ENCODE data around the gene ZAP70.

The ZAP70 gene

DNA sequence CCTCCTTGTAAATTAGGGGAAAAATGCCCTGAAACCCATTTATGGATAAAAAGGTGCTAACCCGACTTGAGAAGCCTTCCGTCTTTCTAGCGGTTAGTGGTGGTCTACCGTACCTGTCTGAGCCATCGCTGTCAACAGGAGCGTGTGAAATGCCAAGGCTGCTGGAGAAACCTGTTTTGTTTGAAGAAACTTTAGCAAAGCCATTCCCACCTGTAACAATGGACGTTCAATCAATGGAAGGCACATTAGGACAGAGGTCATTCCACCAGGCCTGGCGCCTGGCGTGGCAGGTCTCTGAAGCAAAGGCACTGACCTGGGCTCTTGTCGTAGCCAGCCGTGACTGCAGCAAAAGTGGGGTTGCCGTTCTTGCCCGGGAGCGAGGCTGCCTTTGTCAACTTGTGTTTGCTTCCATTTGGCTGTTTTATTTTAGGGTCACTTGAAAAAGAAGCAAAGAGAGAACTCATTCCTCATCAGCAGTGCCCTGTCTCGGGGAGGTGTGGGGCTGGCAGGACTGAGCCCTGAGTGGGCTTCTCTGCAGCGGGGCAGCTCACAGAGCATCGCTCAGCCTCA is 47.2 kb downstream of the ZAP70 start:
- Histone ChIP-seq H3K9ac (ENCODE audit: low read length) (no peak overlapping the region), H3K27me3 (replicated peaks; ENCODE audit: control insufficient read depth, insufficient read depth, low read length) (no peaks in the 10 kb centered on the region), H3K9me3 (ENCODE audit: control insufficient read depth, low read length) (no peaks in the 10 kb centered on the region), H3K36me3 (ENCODE audit: control insufficient read depth, insufficient read depth, low read length, severe bottlenecking) (peaks cover 82% of the 10 kb centered on the region), H3K4me3 (ENCODE audit: low read length) (no peak overlapping the region), H3K4me1 (ENCODE audit: control insufficient read depth, insufficient read depth, low read length) (peaks cover 4% of the 10 kb centered on the region)
- no peak for DNase-seq (ENCODE audit: low read depth)

DNA sequence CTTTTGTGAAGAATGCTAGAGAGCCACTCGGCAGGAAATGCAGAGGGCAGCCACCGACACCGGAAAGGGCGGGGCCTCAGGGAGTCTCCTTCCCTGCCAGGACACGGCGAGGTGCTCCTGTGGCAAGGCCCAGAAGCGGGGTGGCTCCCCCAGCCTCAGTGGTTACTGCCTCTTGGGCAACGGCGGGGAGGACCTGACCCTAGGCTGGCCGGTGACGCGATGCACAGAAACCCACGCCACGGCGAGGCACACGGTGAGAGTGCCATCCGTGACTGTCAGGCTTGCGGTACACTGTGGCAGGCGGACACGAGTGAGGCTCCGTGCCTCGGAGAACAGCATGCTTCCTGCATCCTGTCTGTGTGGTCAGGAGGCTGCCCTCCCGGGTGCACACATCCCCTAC is 47.8 kb downstream of the ZAP70 start:
- no peaks in the 10 kb centered on the region for H3K9me3 ChIP-seq (ENCODE audit: control insufficient read depth, low read length)
- no peaks in the 10 kb centered on the region for H3K27me3 ChIP-seq (replicated peaks; ENCODE audit: control insufficient read depth, insufficient read depth, low read length)
- no peak overlapping the region for H3K9ac ChIP-seq (ENCODE audit: low read length)
- H3K36me3 ChIP-seq (ENCODE audit: control insufficient read depth, insufficient read depth, low read length, severe bottlenecking): peaks cover 82% of the 10 kb centered on the region
- DNase-seq (ENCODE audit: low read depth): no peak
- H3K4me3 ChIP-seq (ENCODE audit: low read length): no peak overlapping the region
- H3K4me1 ChIP-seq (ENCODE audit: control insufficient read depth, insufficient read depth, low read length): peaks cover 4% of the 10 kb centered on the region

DNA sequence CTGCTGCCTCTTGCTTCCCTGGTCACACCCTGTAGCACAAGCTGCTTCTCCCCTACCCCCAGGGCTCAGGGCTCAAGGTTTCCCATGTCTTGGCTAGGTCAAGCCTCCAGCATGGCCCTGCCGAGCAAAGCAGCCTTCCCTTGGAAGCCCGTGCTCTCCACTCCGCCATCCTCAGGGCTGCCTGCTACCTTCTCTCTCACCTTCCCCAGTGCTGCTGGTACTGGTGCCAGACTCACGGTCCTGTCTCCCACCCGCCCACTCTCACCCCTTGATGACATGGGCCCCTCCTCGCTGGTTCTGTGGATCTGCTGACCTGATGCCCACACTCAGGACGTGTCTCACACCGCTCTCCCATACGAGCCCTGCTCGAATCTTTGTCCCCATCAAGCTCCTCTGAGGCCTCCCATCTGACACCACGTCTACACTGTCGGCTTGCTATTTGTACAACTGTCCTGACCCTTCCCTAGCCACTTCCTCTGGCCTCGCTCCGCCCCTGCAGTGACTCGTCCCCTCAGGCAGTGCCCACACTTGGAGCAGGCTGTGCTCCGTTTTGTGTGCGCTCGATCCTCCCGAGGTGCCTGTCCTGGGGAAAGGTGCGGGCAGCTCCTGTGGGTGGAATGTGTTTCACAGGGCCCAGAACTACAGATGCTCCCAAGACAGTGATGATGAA is 49.9 kb downstream of the ZAP70 start:
- H3K36me3 ChIP-seq (ENCODE audit: control insufficient read depth, insufficient read depth, low read length, severe bottlenecking): peaks cover 78% of the 10 kb centered on the region
- no peak overlapping the region for H3K9ac ChIP-seq (ENCODE audit: low read length)
- no peak for DNase-seq (ENCODE audit: low read depth)
- no peaks in the 10 kb centered on the region for H3K27me3 ChIP-seq (replicated peaks; ENCODE audit: control insufficient read depth, insufficient read depth, low read length)
- no peak overlapping the region for H3K4me3 ChIP-seq (ENCODE audit: low read length)
- no peaks in the 10 kb centered on the region for H3K9me3 ChIP-seq (ENCODE audit: control insufficient read depth, low read length)
- H3K4me1 ChIP-seq (ENCODE audit: control insufficient read depth, insufficient read depth, low read length): peaks cover 1% of the 10 kb centered on the region

DNA sequence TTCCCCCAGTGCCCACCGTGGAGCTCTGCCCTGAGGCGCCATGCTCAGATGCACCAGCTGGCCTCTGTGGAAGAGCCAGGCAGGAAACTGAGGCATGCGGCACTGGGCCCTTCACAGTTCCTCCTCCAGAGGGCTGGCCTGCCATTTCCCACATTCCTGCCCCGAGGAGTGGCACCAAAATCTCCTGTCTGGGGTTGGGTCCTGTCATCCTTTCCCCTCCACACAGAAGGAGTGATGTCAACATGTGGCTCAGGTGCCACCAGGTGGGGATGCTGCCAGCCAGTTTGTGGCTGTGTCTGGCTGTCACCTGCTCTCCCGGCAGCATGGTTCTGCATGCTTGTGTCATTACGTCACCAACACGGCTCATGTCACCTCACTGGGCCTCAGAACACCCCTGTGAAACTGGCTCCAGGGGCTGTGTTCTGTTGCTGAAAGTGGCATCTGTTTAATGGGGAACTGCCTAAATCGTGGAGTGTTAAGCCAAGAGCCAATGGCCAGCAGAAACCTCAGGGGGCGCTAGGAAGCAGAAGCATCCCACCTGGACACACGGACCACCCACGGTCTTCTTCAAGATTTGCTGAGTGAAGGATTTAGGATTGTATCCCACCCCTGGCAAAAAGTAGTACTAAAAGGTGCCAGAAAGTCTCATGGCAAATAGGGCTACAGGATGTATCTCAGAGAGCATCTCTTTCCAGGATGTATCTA is 51.3 kb downstream of the ZAP70 start:
- Histone ChIP-seq H3K27me3 (replicated peaks; ENCODE audit: control insufficient read depth, insufficient read depth, low read length) (no peaks in the 10 kb centered on the region), H3K4me1 (ENCODE audit: control insufficient read depth, insufficient read depth, low read length) (no peaks in the 10 kb centered on the region), H3K9me3 (ENCODE audit: control insufficient read depth, low read length) (no peaks in the 10 kb centered on the region), H3K36me3 (ENCODE audit: control insufficient read depth, insufficient read depth, low read length, severe bottlenecking) (peaks cover 64% of the 10 kb centered on the region), H3K4me3 (ENCODE audit: low read length) (no peak overlapping the region), H3K9ac (ENCODE audit: low read length) (no peak overlapping the region)
- DNase-seq (ENCODE audit: low read depth): no peak

DNA sequence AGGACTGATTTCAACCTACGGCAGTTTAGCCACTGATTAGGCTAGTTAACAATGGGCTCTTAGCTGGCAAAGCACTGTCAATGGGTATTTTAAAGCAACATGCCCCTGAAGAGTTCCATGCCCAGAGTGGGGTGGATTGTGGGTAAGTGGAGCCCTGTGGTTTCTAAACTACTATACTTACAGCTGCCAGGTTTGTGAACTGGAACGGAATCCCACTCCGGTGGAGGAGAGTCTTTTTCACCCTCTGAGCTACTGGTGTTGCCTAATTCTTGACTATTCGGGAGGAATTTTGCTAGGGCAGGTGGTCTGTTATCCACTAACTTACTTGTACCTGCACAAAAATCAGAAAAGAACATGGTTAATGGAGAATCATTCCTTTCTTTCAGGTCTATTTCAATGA is 52.6 kb downstream of the ZAP70 start:
- Histone ChIP-seq H3K9me3 (ENCODE audit: control insufficient read depth, low read length) (no peaks in the 10 kb centered on the region), H3K9ac (ENCODE audit: low read length) (no peak overlapping the region), H3K27me3 (replicated peaks; ENCODE audit: control insufficient read depth, insufficient read depth, low read length) (no peaks in the 10 kb centered on the region), H3K36me3 (ENCODE audit: control insufficient read depth, insufficient read depth, low read length, severe bottlenecking) (peaks cover 58% of the 10 kb centered on the region), H3K4me1 (ENCODE audit: control insufficient read depth, insufficient read depth, low read length) (no peaks in the 10 kb centered on the region), H3K4me3 (ENCODE audit: low read length) (no peak overlapping the region)
- no peak for DNase-seq (ENCODE audit: low read depth)

DNA sequence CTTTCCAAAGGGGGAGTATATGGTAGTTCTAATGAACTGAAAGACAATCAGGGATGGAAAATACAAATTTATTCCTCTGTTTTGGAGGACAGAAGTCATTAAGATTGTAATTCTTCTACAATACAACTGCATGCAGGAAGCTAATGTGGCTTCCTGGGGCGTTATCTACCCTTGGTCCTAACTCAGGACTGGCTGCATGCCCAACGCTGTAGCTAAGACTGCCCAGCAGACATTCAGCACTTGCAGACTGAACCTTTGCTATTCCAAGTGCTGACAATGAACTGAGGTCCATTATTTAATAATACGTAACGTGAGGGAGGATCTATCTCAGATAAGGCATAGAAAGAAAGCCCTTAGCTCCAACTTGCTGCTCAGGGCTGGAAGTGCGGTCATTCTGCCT is 53.2 kb downstream of the ZAP70 start:
- Histone ChIP-seq H3K9ac (ENCODE audit: low read length) (no peak overlapping the region), H3K9me3 (ENCODE audit: control insufficient read depth, low read length) (no peaks in the 10 kb centered on the region), H3K36me3 (ENCODE audit: control insufficient read depth, insufficient read depth, low read length, severe bottlenecking) (peaks cover 57% of the 10 kb centered on the region), H3K4me1 (ENCODE audit: control insufficient read depth, insufficient read depth, low read length) (no peaks in the 10 kb centered on the region), H3K4me3 (ENCODE audit: low read length) (no peak overlapping the region), H3K27me3 (replicated peaks; ENCODE audit: control insufficient read depth, insufficient read depth, low read length) (no peaks in the 10 kb centered on the region)
- no peak for DNase-seq (ENCODE audit: low read depth)

DNA sequence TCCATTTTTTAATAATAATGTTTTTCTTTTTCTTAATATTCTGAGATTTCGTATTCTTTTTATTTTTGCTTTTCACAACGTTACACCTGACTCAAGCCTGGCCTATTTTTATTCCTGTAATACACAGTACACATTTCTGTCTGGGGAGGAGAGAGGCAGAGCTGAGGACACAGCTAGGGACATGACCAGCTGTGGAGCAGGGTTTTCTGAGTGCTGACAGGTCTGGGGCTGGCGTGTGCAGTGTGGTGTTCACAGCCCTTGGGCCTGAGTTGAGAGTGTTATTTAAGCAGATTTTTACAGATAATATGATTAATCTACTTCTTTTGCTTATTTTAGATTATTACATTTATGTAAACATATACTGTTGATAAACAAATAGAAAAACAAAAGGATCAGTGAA is 55.9 kb downstream of the ZAP70 start:
- Histone ChIP-seq H3K4me3 (ENCODE audit: low read length) (no peak overlapping the region), H3K27me3 (replicated peaks; ENCODE audit: control insufficient read depth, insufficient read depth, low read length) (no peaks in the 10 kb centered on the region), H3K9me3 (ENCODE audit: control insufficient read depth, low read length) (no peaks in the 10 kb centered on the region), H3K9ac (ENCODE audit: low read length) (no peak overlapping the region), H3K4me1 (ENCODE audit: control insufficient read depth, insufficient read depth, low read length) (no peaks in the 10 kb centered on the region), H3K36me3 (ENCODE audit: control insufficient read depth, insufficient read depth, low read length, severe bottlenecking) (peaks cover 59% of the 10 kb centered on the region)
- DNase-seq (ENCODE audit: low read depth): no peak

DNA sequence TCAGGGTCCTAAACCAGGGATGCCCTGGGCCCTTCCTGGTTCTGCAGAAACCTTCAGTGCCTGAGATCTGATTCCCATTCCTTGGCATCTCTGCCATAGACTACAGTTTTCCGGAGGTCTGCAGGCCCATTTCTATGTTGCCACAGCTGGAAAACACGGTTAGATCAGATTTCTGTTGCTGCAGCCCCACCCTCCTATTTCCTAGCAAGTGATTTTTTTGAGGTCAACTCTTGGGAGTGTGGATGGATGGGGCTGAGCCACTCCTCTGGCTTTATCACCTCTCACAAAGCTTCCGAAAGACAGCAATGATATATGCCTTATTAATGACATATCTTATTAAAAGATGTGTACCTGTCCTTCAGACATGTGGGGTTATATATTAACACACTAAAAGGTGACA is 56.3 kb downstream of the ZAP70 start:
- Histone ChIP-seq H3K36me3 (ENCODE audit: control insufficient read depth, insufficient read depth, low read length, severe bottlenecking) (peaks cover 59% of the 10 kb centered on the region), H3K9me3 (ENCODE audit: control insufficient read depth, low read length) (no peaks in the 10 kb centered on the region), H3K4me1 (ENCODE audit: control insufficient read depth, insufficient read depth, low read length) (no peaks in the 10 kb centered on the region), H3K9ac (ENCODE audit: low read length) (no peak overlapping the region), H3K4me3 (ENCODE audit: low read length) (no peak overlapping the region), H3K27me3 (replicated peaks; ENCODE audit: control insufficient read depth, insufficient read depth, low read length) (no peaks in the 10 kb centered on the region)
- DNase-seq (ENCODE audit: low read depth): no peak

DNA sequence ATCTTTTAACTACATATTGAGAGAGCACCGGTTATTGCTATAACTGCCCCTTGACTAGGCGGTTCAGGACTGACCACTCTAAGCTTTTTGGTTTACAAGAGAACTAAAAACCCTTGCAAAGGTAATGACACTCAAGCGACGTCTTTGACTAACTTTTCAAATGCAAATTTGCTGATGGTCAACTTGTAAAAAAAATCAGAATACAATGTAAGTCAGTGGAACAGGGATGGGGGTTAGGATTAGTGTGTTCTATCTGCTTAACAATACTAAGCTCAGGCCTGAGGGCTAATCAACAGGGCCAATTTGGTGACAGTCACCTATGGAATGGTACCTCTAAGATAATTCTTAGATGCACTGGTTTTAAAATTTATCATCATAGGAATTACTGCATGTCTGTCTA is 57.1 kb downstream of the ZAP70 start:
- Histone ChIP-seq H3K36me3 (ENCODE audit: control insufficient read depth, insufficient read depth, low read length, severe bottlenecking) (peaks cover 59% of the 10 kb centered on the region), H3K4me1 (ENCODE audit: control insufficient read depth, insufficient read depth, low read length) (no peaks in the 10 kb centered on the region), H3K9ac (ENCODE audit: low read length) (no peak overlapping the region), H3K27me3 (replicated peaks; ENCODE audit: control insufficient read depth, insufficient read depth, low read length) (no peaks in the 10 kb centered on the region), H3K4me3 (ENCODE audit: low read length) (no peak overlapping the region), H3K9me3 (ENCODE audit: control insufficient read depth, low read length) (no peaks in the 10 kb centered on the region)
- no peak for DNase-seq (ENCODE audit: low read depth)

DNA sequence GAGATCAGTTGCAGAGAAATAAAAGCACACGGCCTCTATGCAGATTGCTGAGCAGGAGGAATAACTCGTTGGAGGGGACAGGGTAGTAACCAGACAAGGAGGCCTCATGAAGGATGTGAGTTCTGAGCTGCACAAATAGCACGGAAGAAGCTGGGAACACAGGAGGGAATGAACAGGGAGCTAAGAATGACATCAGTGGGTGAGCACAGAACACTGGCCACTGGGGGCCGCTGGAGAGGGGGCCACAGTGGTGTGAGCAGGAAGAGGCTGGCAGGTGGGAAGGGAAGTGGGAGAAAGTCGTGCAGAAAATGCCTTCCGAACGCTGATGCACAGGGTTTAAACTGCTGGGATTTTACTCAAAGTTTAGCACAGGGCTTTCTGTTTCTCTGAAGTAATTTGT is 61.0 kb downstream of the ZAP70 start:
- Histone ChIP-seq H3K9ac (ENCODE audit: low read length) (no peak overlapping the region), H3K27me3 (replicated peaks; ENCODE audit: control insufficient read depth, insufficient read depth, low read length) (no peaks in the 10 kb centered on the region), H3K4me3 (ENCODE audit: low read length) (no peak overlapping the region), H3K36me3 (ENCODE audit: control insufficient read depth, insufficient read depth, low read length, severe bottlenecking) (peaks cover 46% of the 10 kb centered on the region), H3K4me1 (ENCODE audit: control insufficient read depth, insufficient read depth, low read length) (no peaks in the 10 kb centered on the region), H3K9me3 (ENCODE audit: control insufficient read depth, low read length) (no peaks in the 10 kb centered on the region)
- no peak for DNase-seq (ENCODE audit: low read depth)

DNA sequence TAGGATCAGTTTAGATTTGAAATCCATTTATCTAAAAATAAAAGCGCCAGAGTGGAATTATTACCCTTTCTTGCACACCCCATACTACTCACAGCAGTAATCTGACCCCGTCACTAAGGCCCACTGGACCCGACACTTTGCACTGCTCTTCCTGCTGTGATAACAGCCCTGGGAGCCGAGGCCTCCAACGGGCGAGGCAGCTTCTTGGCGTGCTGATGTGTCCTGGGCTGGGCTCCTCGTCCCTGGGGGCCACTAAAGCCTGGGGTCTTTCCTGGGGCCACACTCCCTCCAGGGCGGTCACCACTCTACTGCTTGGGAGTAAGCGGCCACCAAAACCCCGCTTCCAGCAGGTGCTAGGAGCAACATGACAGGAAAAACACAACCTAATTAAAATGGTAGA is 61.7 kb downstream of the ZAP70 start:
- no peak for DNase-seq (ENCODE audit: low read depth)
- Histone ChIP-seq H3K36me3 (ENCODE audit: control insufficient read depth, insufficient read depth, low read length, severe bottlenecking) (peaks cover 46% of the 10 kb centered on the region), H3K9ac (ENCODE audit: low read length) (no peak overlapping the region), H3K27me3 (replicated peaks; ENCODE audit: control insufficient read depth, insufficient read depth, low read length) (no peaks in the 10 kb centered on the region), H3K9me3 (ENCODE audit: control insufficient read depth, low read length) (no peaks in the 10 kb centered on the region), H3K4me1 (ENCODE audit: control insufficient read depth, insufficient read depth, low read length) (no peaks in the 10 kb centered on the region), H3K4me3 (ENCODE audit: low read length) (no peak overlapping the region)

All from adipocyte (in vitro differentiated cells).